HG03064 (cell line): ENCODE measurements around the gene ST6GALNAC3.
"Not testable (repeated sequence)": the region's sequence is repeated elsewhere in the genome, so short reads cannot be mapped to it uniquely, and the experiment has no call there.

Experiments used
- ATAC-seq: cut with Tn5 transposase; IDR thresholded peaks from one replicate; pipeline ENCODE4 v1.9.1; 2021; ENCODE audit warnings: low read depth; ENCODE audit not compliant: unreplicated experiment

Gene ST6GALNAC3

GRCh38 chr1:76070538-76070937, 4.0 kb upstream of the ST6GALNAC3 start:
- no peak for ATAC-seq

GRCh38 chr1:76073481-76073880, 1.1 kb upstream of the ST6GALNAC3 start:
- ATAC-seq, result no peak

GRCh38 chr1:76075188-76075489, 593 bp downstream of the ST6GALNAC3 start:
- ATAC-seq, result no peak

GRCh38 chr1:76075877-76076276, 1.3 kb downstream of the ST6GALNAC3 start:
- ATAC-seq, result no peak

GRCh38 chr1:76079475-76080227, 5.1 kb downstream of the ST6GALNAC3 start:
- ATAC-seq, result no peak

- ATAC-seq, result no peak
Measured at GRCh38 chr1:76080552-76081079, 6.1 kb downstream of the ST6GALNAC3 start.

GRCh38 chr1:76082062-76082461, 7.5 kb downstream of the ST6GALNAC3 start:
- ATAC-seq, result no peak

GRCh38 chr1:76083189-76083588, 8.6 kb downstream of the ST6GALNAC3 start:
- ATAC-seq, result no peak

GRCh38 chr1:76084029-76084627, 9.6 kb downstream of the ST6GALNAC3 start:
- no peak for ATAC-seq

- no peak for ATAC-seq
Measured at GRCh38 chr1:76084685-76085084, 10.1 kb downstream of the ST6GALNAC3 start.

- no peak for ATAC-seq
Measured at GRCh38 chr1:76086109-76086508, 11.6 kb downstream of the ST6GALNAC3 start.

GRCh38 chr1:76086597-76086996, 12.1 kb downstream of the ST6GALNAC3 start:
- no peak for ATAC-seq

GRCh38 chr1:76090283-76091203, 16.0 kb downstream of the ST6GALNAC3 start:
- ATAC-seq, result no peak

- ATAC-seq, result no peak
Measured at GRCh38 chr1:76092812-76093211, 18.3 kb downstream of the ST6GALNAC3 start.

- no peak for ATAC-seq
Measured at GRCh38 chr1:76093522-76094312, 19.2 kb downstream of the ST6GALNAC3 start.

GRCh38 chr1:76095802-76096201, 21.3 kb downstream of the ST6GALNAC3 start:
- ATAC-seq, result no peak

- ATAC-seq, result not testable (repeated sequence)
Measured at GRCh38 chr1:76097064-76097463, 22.5 kb downstream of the ST6GALNAC3 start.

- no peak for ATAC-seq
Measured at GRCh38 chr1:76098845-76099244, 24.3 kb downstream of the ST6GALNAC3 start.

- ATAC-seq, result no peak
Measured at GRCh38 chr1:76101548-76101947, 27.0 kb downstream of the ST6GALNAC3 start.

- ATAC-seq, result no peak
Measured at GRCh38 chr1:76102046-76102445, 27.5 kb downstream of the ST6GALNAC3 start.
